ENCODE results near the gene SLC9A8. TPM values are rescaled to one million over a fixed set of nuclear protein-coding genes. Genes with fewer than 3 reads are reported as not detected.
A peak's percentile ranks its signal among the peaks of the same experiment; 100 is the strongest.

The SLC9A8 gene
- total and polyA plus RNA-seq, 9 of the 15 experiments (the other 6 are each of a cell fraction or from before 2014, with no cell fraction given) = 0.56 to 9.7 (median 5.0) TPM

GRCh38 chr20:49915380-49916145, 102.9 kb downstream of the SLC9A8 start, which contains the start of gene SPATA2 (continued):
- TF ChIP-seq ZNF507 (tag; conservative IDR thresholded peaks at IDR 0.05) = no peak
- no peak for TF ChIP-seq ETV6 (IDR thresholded peaks at IDR 0.05; ENCODE audit: borderline replicate concordance in 1 of 2, low read depth in 2 of 2, low read length in 1 of 2)
- 0 out of 2 replicates have a peak, but pooled peaks have one; percentile 3 for TF ChIP-seq ETV6 (CRISPR knock-in tag; IDR thresholded peaks at IDR 0.05; ENCODE audit: borderline replicate concordance)
- TF ChIP-seq HBP1 (CRISPR knock-in tag; IDR thresholded peaks at IDR 0.05) = 0 out of 2 replicates have a peak, but pooled peaks have one; percentile 6
- TF ChIP-seq PRDM10 (IDR thresholded peaks at IDR 0.05; ENCODE audit: partially characterized antibody) = peak; percentile 3
- peak; percentile 67; the same call in 1 of the 2 replicates for TF ChIP-seq ZNF12 (CRISPR knock-in tag; IDR thresholded peaks at IDR 0.05)
- TF ChIP-seq MYC (IDR thresholded peaks at IDR 0.05; ENCODE audit: low read depth, low read length) = no peak
- peak; percentile 49; the same call in 1 of the 2 replicates for TF ChIP-seq MYC (CRISPR knock-in tag; IDR thresholded peaks at IDR 0.05; ENCODE audit: borderline replicate concordance, low read depth)
- peak in 1 of 2 experiments; percentile 98; a peak in 2 of 4 replicates for TF ChIP-seq KDM4B (IDR thresholded peaks at IDR 0.05; ENCODE audit: borderline replicate concordance in 2 of 2, low read depth in 1 of 2)
- 0 out of 2 replicates have a peak, but pooled peaks have one; percentile 65 for TF ChIP-seq ZNF140 (CRISPR knock-in tag; IDR thresholded peaks at IDR 0.05)
- TF ChIP-seq PBX2 (CRISPR knock-in tag; IDR thresholded peaks at IDR 0.05; ENCODE audit: low read depth) = no peak
- TF ChIP-seq PBX2 (tag; conservative IDR thresholded peaks at IDR 0.05; ENCODE audit: low read depth) = peak; percentile 54
- peak; percentile 42; the same call in 1 of the 2 replicates for TF ChIP-seq NFRKB (IDR thresholded peaks at IDR 0.05; ENCODE audit: low read depth)
- peak; percentile 90 for TF ChIP-seq MEF2D (tag; conservative IDR thresholded peaks at IDR 0.05; ENCODE audit: low read depth)
- peak; percentile 100 for TF ChIP-seq GABPA (tag; conservative IDR thresholded peaks at IDR 0.05; ENCODE audit: low read depth)
- no peak for TF ChIP-seq ELK3 (CRISPR knock-in tag; IDR thresholded peaks at IDR 0.05)

All from K562 (cell line).